ENCODE measurements around the gene TPRX1. TPM values are rescaled to one million over a fixed set of nuclear protein-coding genes. Genes with fewer than 3 reads are reported as not detected.
"Not testable (repeated sequence)": the region's sequence is repeated elsewhere in the genome, so short reads cannot be mapped to it uniquely, and the experiment has no call there.

The TPRX1 gene
- total RNA-seq, 1 experiment from 2014 or later: not detected

- Histone ChIP-seq H3K4me3 (ENCODE audit: low read length) (no peak overlapping the region), H3K79me2 (ENCODE audit: low read length) (no peaks in the 10 kb centered on the region), H4K20me1 (ENCODE audit: insufficient read depth, low read depth, low read length) (no peaks in the 10 kb centered on the region), H3K36me3 (ENCODE audit: insufficient read depth, low read length) (no peaks in the 10 kb centered on the region), H3K27me3 (ENCODE audit: low read length) (no peaks in the 10 kb centered on the region), H3K27ac (ENCODE audit: low read length) (no peak overlapping the region), H3K4me2 (ENCODE audit: low read depth, low read length, poor library complexity, severe bottlenecking) (no peak overlapping the region), H3K9me2 (replicated peaks; ENCODE audit: insufficient read depth, low read length) (no peaks in the 10 kb centered on the region), H3K4me1 (ENCODE audit: low read length) (no peaks in the 10 kb centered on the region), H3K9me3 (ENCODE audit: low read length) (no peaks in the 10 kb centered on the region), H2AFZ (ENCODE audit: low read length) (no peak overlapping the region), H3K9ac (ENCODE audit: low read length) (no peak overlapping the region)
- DNase-seq: no peak
Observed at GRCh38 chr19:47832723-47833122, 28.4 kb upstream of the TPRX1 start.

GRCh38 chr19:47826800-47827199 lies 22.4 kb upstream of the TPRX1 start:
- no peak overlapping the region for H3K27ac ChIP-seq (ENCODE audit: low read length)
- no peaks in the 10 kb centered on the region for H4K20me1 ChIP-seq (ENCODE audit: insufficient read depth, low read depth, low read length)
- H3K79me2 ChIP-seq (ENCODE audit: low read length): no peaks in the 10 kb centered on the region
- DNase-seq: no peak
- H3K27me3 ChIP-seq (ENCODE audit: low read length): no peaks in the 10 kb centered on the region
- no peak overlapping the region for H2AFZ ChIP-seq (ENCODE audit: low read length)
- no peaks in the 10 kb centered on the region for H3K9me3 ChIP-seq (ENCODE audit: low read length)
- no peaks in the 10 kb centered on the region for H3K36me3 ChIP-seq (ENCODE audit: insufficient read depth, low read length)
- H3K9ac ChIP-seq (ENCODE audit: low read length): no peak overlapping the region
- H3K4me1 ChIP-seq (ENCODE audit: low read length): no peaks in the 10 kb centered on the region
- H3K9me2 ChIP-seq (replicated peaks; ENCODE audit: insufficient read depth, low read length): no peaks in the 10 kb centered on the region
- H3K4me2 ChIP-seq (ENCODE audit: low read depth, low read length, poor library complexity, severe bottlenecking): no peak overlapping the region
- H3K4me3 ChIP-seq (ENCODE audit: low read length): no peak overlapping the region

- Histone ChIP-seq H3K4me1 (ENCODE audit: low read length) (no peaks in the 10 kb centered on the region), H3K9me2 (replicated peaks; ENCODE audit: insufficient read depth, low read length) (no peaks in the 10 kb centered on the region), H3K9ac (ENCODE audit: low read length) (no peak overlapping the region), H4K20me1 (ENCODE audit: insufficient read depth, low read depth, low read length) (no peaks in the 10 kb centered on the region), H3K4me3 (ENCODE audit: low read length) (no peak overlapping the region), H2AFZ (ENCODE audit: low read length) (no peak overlapping the region), H3K27ac (ENCODE audit: low read length) (no peak overlapping the region), H3K9me3 (ENCODE audit: low read length) (no peaks in the 10 kb centered on the region), H3K36me3 (ENCODE audit: insufficient read depth, low read length) (no peaks in the 10 kb centered on the region), H3K27me3 (ENCODE audit: low read length) (no peaks in the 10 kb centered on the region), H3K4me2 (ENCODE audit: low read depth, low read length, poor library complexity, severe bottlenecking) (no peak overlapping the region), H3K79me2 (ENCODE audit: low read length) (no peaks in the 10 kb centered on the region)
- no peak for DNase-seq
Observed at GRCh38 chr19:47824396-47824795, 20.0 kb upstream of the TPRX1 start.

DNA sequence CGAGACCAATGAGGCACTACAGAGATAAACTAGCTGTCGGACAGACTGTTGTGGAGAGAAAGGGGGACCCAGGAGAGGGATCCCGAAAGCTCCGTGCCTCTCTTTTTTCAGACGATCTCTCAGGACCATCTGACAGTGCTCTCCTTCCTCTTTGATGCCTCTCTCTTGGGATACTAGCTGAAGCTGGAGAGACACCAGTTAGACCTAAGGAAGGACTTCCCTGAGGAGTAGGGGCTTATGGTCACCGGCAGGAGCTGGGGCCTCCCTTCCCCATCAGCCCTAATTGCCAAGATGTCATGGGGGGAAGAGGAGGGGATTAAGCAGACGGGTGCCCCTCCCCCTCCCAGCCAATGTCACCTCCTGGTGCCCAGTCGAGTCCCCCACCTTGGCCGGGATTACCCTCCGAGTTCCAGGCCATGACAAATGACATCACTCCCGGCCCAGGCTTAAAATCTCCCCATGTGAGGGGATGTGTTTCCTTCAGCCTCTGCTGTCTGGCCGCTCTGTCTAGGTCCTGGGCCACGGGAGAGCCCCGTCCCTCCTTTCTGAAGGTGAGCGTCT lies 17.2 kb upstream of the TPRX1 start, which contains the start of gene CRX:
TSS of gene CRX (plus strand) at position 478 of the 561 bp plus-strand sequence. CDS start 12,507 bp downstream, outside the sequence.
- no peak within 1 kb of the TSS for H3K9ac ChIP-seq (ENCODE audit: low read length)
- no peaks in the 10 kb centered on the region for H3K27me3 ChIP-seq (ENCODE audit: low read length)
- no peaks in the 10 kb centered on the region for H3K36me3 ChIP-seq (ENCODE audit: insufficient read depth, low read length)
- no peak within 1 kb of the TSS for H2AFZ ChIP-seq (ENCODE audit: low read length)
- no peaks in the 10 kb centered on the region for H3K79me2 ChIP-seq (ENCODE audit: low read length)
- no peak within 1 kb of the TSS for H3K4me2 ChIP-seq (ENCODE audit: low read depth, low read length, poor library complexity, severe bottlenecking)
- no peak for DNase-seq
- no peaks in the 10 kb centered on the region for H3K9me2 ChIP-seq (replicated peaks; ENCODE audit: insufficient read depth, low read length)
- no peak within 1 kb of the TSS for H3K4me3 ChIP-seq (ENCODE audit: low read length)
- no peaks in the 10 kb centered on the region for H3K4me1 ChIP-seq (ENCODE audit: low read length)
- no peaks in the 10 kb centered on the region for H4K20me1 ChIP-seq (ENCODE audit: insufficient read depth, low read depth, low read length)
- no peaks in the 10 kb centered on the region for H3K9me3 ChIP-seq (ENCODE audit: low read length)
- no peak within 1 kb of the TSS for H3K27ac ChIP-seq (ENCODE audit: low read length)

DNA sequence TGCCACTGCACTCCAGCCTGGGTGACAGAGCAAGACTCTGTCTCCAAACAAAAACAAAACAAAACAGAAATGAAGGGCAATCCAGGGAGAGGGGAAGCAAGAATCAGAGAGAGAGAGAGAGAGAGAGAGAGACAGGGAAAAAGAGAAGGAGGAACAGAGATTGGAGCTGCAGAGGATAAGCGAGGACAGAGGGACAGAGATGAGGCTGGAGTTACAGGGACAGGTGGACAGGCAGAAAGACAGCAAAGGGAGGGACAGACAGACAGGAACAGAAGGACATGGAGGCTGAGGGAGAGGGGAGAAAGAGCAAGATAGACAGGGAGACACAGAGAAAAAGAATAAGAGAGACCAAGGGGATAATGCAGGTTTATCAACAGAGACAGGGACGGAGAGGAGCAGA lies 16.1 kb upstream of the TPRX1 start:
- Histone ChIP-seq H3K4me3 (ENCODE audit: low read length) (no peak overlapping the region), H3K4me2 (ENCODE audit: low read depth, low read length, poor library complexity, severe bottlenecking) (no peak overlapping the region), H3K27me3 (ENCODE audit: low read length) (no peaks in the 10 kb centered on the region), H3K9me3 (ENCODE audit: low read length) (no peaks in the 10 kb centered on the region), H3K4me1 (ENCODE audit: low read length) (no peaks in the 10 kb centered on the region), H3K79me2 (ENCODE audit: low read length) (no peaks in the 10 kb centered on the region), H3K9ac (ENCODE audit: low read length) (no peak overlapping the region), H2AFZ (ENCODE audit: low read length) (no peak overlapping the region), H3K9me2 (replicated peaks; ENCODE audit: insufficient read depth, low read length) (no peaks in the 10 kb centered on the region), H3K27ac (ENCODE audit: low read length) (no peak overlapping the region), H3K36me3 (ENCODE audit: insufficient read depth, low read length) (no peaks in the 10 kb centered on the region), H4K20me1 (ENCODE audit: insufficient read depth, low read depth, low read length) (no peaks in the 10 kb centered on the region)
- no peak for DNase-seq

- H3K27me3 ChIP-seq (ENCODE audit: low read length): no peaks in the 10 kb centered on the region
- H3K9ac ChIP-seq (ENCODE audit: low read length): no peak overlapping the region
- H3K27ac ChIP-seq (ENCODE audit: low read length): no peak overlapping the region
- H2AFZ ChIP-seq (ENCODE audit: low read length): no peak overlapping the region
- no peaks in the 10 kb centered on the region for H3K4me1 ChIP-seq (ENCODE audit: low read length)
- H3K4me3 ChIP-seq (ENCODE audit: low read length): no peak overlapping the region
- DNase-seq: no peak
- no peaks in the 10 kb centered on the region for H3K36me3 ChIP-seq (ENCODE audit: insufficient read depth, low read length)
- no peaks in the 10 kb centered on the region for H4K20me1 ChIP-seq (ENCODE audit: insufficient read depth, low read depth, low read length)
- no peaks in the 10 kb centered on the region for H3K79me2 ChIP-seq (ENCODE audit: low read length)
- H3K9me3 ChIP-seq (ENCODE audit: low read length): no peaks in the 10 kb centered on the region
- no peaks in the 10 kb centered on the region for H3K9me2 ChIP-seq (replicated peaks; ENCODE audit: insufficient read depth, low read length)
- no peak overlapping the region for H3K4me2 ChIP-seq (ENCODE audit: low read depth, low read length, poor library complexity, severe bottlenecking)
Observed at GRCh38 chr19:47819858-47820257, 15.5 kb upstream of the TPRX1 start.

GRCh38 chr19:47818221-47818620 lies 13.9 kb upstream of the TPRX1 start:
- H3K27ac ChIP-seq (ENCODE audit: low read length); H3K9me3 ChIP-seq (ENCODE audit: low read length); H3K27me3 ChIP-seq (ENCODE audit: low read length); H3K36me3 ChIP-seq (ENCODE audit: insufficient read depth, low read length); H2AFZ ChIP-seq (ENCODE audit: low read length); H3K9me2 ChIP-seq (replicated peaks; ENCODE audit: insufficient read depth, low read length); DNase-seq; H3K4me1 ChIP-seq (ENCODE audit: low read length); H3K79me2 ChIP-seq (ENCODE audit: low read length); H3K4me2 ChIP-seq (ENCODE audit: low read depth, low read length, poor library complexity, severe bottlenecking); H3K4me3 ChIP-seq (ENCODE audit: low read length); H3K9ac ChIP-seq (ENCODE audit: low read length); H4K20me1 ChIP-seq (ENCODE audit: insufficient read depth, low read depth, low read length): not testable (repeated sequence)

DNA sequence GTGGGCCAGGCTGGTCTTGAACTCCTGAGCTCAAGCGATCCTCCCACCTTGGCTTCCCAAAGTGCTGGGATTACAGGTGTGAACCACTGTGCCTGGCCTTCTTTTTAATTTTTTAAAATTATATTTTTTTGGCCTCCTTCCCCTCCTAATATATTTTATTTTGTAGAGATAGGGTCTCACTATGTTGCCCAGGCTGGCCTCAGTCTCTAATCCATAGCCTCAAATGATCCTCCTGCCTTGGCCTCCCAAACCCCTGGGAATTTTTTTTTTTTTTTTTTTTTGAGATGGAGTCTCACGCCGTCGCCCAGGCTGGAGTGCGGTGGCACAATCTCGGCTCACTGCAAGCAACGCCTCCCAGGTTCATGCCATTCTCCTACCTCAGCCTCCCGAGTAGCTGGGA lies 11.9 kb upstream of the TPRX1 start:
- H3K4me2 ChIP-seq (ENCODE audit: low read depth, low read length, poor library complexity, severe bottlenecking); H3K36me3 ChIP-seq (ENCODE audit: insufficient read depth, low read length); DNase-seq; H3K4me3 ChIP-seq (ENCODE audit: low read length); H3K9me2 ChIP-seq (replicated peaks; ENCODE audit: insufficient read depth, low read length); H3K27me3 ChIP-seq (ENCODE audit: low read length); H3K4me1 ChIP-seq (ENCODE audit: low read length); H3K9ac ChIP-seq (ENCODE audit: low read length); H4K20me1 ChIP-seq (ENCODE audit: insufficient read depth, low read depth, low read length); H2AFZ ChIP-seq (ENCODE audit: low read length); H3K79me2 ChIP-seq (ENCODE audit: low read length); H3K9me3 ChIP-seq (ENCODE audit: low read length); H3K27ac ChIP-seq (ENCODE audit: low read length): not testable (repeated sequence)

- no peak for DNase-seq
- Histone ChIP-seq H3K9ac (ENCODE audit: low read length) (no peak overlapping the region), H3K4me1 (ENCODE audit: low read length) (no peaks in the 10 kb centered on the region), H3K79me2 (ENCODE audit: low read length) (no peaks in the 10 kb centered on the region), H3K9me3 (ENCODE audit: low read length) (no peaks in the 10 kb centered on the region), H2AFZ (ENCODE audit: low read length) (no peak overlapping the region), H3K4me3 (ENCODE audit: low read length) (no peak overlapping the region), H3K27me3 (ENCODE audit: low read length) (no peaks in the 10 kb centered on the region), H4K20me1 (ENCODE audit: insufficient read depth, low read depth, low read length) (no peaks in the 10 kb centered on the region), H3K36me3 (ENCODE audit: insufficient read depth, low read length) (no peaks in the 10 kb centered on the region), H3K27ac (ENCODE audit: low read length) (no peak overlapping the region), H3K9me2 (replicated peaks; ENCODE audit: insufficient read depth, low read length) (no peaks in the 10 kb centered on the region), H3K4me2 (ENCODE audit: low read depth, low read length, poor library complexity, severe bottlenecking) (no peak overlapping the region)
Observed at GRCh38 chr19:47813995-47814328, 9.6 kb upstream of the TPRX1 start.

All from Karpas-422 (cell line).